NK-92 treated with Interleukin-12 subunit alpha and Interleukin-12 subunit beta, amount 100 ng/mL, for 24 hours (cell line): Measurements from ENCODE around the gene LRRC8D.
"Not testable (repeated sequence)": the region's sequence is repeated elsewhere in the genome, so short reads cannot be mapped to it uniquely, and the experiment has no call there.

Experiments used
- DNase-seq: peaks from one replicate; lab custom pipeline; 2025; lab: John Stamatoyannopoulos, UW

Gene LRRC8D

DNA sequence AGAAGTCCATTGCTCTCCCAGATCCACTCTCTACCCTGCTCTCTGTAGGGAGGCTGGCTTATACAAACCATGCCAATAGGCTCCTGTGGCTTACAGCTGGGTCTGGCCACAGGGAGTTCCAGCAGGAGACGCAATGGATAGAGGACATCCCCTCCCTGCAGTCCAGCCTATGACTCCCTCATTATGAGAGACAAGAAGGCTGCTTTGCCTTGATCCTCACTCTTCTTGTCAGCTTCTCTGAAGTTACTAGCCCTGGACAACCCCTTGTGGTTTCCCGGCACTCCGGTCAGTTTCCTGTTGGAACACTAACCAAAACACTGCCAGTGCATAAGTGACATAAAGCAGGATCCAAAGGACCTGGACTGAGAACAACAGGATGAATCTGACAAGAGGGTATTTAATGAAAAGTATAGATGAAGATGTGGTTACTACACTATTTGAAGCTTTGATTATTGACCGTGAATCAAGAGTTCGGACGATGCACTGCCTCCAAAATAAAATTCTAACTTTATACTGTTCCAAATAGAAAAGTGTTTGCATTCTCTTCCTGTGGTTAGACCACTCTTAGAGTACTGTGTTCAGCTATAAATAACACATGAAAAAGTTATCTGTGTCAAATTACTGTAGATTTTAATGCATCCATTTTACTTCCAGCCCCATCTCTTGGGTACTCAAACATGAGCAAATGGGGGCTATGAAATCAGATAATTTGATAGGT is 141.4 kb downstream of the LRRC8D start:
- DNase-seq, result no peak

DNA sequence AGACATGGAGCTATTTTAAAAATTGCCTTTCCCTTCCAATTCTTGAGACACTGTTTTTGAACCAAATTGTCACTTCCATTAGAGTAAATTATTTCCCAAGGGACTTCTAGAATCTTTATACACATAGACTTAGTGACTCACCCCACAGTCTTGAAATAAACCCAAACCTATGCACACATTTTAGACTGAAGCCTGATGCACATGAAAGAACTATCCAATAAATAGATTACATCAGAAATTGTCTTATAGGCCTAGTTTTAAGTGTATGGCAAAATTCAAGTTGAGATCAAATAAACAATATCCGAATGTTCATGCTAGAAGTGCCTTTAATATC is 141.9 kb downstream of the LRRC8D start:
- DNase-seq, result no peak

DNA sequence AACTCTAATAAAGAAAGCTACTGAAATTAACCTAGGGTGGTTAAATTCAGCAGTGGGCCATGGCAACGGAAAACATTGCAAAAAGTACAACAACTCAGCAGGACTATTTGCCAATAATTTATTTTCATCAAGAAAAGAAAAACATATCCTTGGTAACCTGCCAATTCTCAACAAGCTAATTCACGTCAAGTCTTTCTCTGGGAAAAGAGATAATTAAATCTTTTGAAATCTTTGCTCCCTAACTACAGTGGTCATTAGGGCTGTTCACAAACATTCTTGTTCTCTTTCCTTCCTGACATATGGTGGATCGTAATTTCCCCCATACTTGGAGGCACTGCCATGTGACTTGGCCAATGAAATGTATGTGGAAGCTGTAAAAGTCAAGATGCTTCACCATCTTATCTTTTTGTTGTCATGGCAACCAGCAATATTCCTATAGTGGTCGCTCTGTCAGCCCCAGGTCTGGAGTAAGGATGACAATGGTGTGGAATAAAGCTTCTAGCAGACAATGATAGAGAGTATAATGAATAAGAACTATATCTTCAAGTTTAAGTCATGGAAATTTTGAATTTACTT is 144.4 kb downstream of the LRRC8D start:
- DNase-seq, result no peak

DNA sequence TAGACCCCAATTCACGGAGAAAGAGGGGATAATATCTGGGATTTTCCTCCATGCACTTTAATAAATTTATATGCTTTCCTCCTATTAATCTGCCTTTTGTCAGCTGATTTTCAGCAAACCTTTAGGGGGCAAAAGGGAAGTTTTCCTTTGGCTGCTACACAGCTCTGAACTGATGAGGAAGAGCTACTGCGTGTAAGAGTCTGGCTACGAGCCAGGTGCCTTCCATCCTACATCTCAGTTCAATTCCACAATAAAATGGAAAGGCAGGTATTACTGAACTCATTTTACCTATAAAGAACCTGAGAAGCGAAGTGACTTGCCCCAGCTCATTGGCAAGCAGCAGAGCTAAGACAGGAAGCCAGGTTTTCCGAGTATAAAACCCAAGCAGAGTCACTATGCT is 145.8 kb downstream of the LRRC8D start:
- no peak for DNase-seq

DNA sequence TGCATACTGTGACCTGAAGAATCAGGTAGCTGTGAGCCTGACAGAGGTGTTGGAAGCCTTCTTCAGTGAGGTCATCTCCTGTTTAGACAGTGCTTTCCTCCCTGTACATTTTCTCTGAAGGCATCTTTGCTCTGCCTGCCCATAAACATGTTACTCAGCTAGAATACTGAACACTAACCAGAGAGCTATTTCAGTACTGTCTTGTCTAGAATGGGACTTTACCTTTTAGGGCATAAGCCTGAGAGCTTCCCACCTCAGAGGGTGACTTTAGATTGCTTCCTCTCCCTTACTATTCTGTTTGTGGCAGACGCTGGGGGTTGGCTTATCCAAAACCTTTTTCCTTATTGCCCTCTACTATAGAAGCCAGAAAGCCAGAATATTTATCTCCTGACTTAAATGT is 150.8 kb downstream of the LRRC8D start:
- DNase-seq, result no peak

DNA sequence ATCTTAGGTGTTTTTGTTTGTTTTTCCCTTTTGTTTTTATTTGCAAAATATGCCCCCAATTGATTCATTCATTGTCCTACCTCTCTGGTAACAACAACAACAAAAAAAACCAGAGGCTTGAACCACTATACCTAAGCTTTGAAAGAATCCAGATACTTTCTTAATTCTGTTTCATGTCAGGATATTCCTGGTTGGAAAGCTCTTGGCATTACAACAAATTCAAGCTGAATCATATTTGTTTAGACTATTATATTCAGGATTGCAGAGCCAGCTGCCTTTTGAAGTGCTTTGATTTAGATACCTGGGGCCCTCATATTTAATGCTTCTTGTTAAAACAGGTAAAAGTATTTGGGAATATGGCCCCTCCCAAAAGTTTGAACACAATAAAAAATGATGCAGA is 151.2 kb downstream of the LRRC8D start:
- no peak for DNase-seq

DNA sequence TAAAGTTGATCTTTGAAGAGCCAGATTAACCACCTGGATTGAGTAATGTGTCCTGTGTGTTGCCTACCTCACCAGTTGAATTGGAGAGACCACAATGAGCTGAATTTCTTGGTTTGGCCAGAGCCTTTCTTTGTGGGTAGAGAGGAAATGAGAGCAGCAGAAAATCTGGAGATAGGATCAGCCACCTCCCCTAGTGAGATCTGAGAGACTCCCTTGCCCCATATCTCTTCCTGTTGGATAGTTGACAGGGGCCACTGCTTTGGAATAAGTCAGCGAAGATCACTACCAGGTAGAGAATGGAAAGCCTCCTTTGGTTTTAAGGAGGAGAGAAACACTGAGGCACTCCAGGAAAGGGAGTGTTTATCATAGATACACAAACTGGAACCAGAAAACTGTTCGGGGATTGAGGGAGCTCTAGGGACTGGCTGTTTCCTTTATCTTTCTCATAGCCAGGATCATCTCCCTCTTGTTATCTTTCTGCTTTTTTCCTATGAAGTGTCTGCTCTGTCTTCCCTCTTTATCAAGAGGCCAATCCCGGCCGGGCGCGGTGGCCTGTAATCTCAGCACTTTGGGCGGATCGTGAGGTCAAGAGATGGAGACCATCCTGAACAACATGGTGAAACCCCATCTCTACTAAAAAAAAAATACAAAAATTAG is 152.8 kb downstream of the LRRC8D start:
- no peak for DNase-seq

DNA sequence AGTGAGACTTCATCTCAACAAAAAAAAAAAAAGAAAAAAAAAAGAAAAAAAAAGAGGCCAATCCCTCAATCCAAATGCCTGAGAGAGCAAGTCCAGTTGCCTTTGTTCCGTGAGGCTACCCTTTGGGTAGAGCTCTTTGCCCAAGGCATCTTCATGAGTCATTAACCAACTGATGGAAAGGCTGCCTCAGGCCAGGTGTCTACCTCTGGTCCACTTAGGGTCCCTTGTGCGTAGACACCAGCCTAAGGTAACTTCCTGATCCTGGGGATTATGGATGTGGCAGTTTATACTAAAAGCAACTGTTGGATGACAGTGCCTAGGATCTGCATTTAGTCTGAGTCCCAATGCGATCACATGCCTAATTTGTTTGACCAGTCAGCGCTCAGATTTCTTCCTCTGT is 153.4 kb downstream of the LRRC8D start:
- no peak for DNase-seq

DNA sequence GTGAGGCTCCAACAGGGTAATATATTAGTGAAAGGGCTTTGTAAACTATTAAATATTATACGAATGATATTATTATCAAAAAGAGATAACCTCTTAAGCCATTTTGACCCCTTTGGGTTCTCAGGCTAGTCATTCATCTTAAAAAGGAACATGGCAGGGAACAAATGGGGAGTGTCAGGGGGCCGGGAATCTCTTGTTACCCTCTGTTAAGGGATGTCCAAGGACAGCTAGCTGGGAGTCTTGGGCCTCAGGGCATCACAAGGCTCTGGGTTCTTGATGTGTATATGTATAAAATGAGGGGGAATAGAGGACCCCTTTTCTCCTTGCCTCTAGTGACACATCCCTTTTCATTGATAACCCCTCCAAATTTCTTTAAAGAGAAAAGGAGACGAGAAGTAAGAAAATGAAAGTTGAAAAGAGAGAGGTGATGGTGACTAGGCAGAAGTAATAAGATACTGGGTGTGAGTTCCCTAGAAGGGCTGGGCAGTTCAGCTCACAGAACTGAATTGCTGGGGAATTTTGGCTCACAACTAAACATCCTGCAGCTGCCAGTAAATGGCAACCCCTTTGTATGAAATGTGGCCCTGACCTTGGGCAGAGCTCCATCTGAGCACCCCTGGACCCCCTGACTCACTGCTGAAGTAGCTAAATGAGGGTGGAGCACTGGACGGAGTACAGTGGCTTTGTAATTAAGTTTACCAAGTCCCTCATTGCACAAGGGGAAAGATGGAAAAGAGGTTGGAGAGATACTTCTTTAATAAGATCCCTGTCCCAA is 154.1 kb downstream of the LRRC8D start:
- no peak for DNase-seq

DNA sequence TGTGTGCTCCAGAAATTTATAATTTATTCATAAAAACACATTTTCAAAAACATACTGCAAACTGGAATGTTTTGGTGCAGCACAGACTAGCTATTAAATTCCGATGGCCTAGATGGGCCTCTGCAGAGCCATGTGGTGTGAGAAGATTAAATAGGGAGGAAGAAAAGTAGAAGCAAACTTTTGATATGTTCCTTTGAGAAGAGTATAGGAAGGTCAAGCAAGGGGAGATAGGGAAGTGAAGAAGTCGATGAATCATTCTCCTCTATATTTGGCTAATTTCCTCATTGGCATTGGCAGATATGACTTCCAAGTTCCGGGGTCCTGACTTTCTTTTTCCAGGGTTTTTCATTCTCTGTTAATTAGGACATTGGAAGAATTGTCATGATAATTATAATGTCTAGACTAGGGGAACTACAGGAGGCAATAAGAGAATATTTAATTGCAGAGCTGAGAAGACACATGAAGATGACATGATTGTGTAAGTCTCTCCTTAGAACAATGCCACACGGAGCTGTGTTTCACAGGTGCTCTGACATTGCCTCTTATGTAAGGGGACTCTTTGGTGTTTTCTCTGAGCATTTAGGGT is 154.8 kb downstream of the LRRC8D start:
- DNase-seq, result no peak

DNA sequence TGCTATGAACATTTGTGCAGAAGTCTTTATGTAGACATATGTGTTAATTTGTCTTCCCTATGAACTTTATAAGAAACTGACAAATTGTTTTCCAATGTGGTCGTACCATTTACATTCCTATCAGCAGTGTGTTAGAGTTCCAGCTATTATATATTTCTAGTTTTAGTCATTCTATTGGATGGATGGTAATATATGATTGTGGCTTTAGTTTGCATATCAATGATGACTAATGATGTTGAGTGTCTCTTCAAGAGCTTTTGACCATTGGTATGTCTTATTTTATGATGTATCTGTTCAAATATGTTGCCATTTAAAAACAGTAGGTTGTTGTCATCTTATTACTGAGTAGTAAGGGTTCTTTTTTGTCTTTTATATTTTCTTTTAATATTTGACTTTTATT is 157.9 kb downstream of the LRRC8D start:
- no peak for DNase-seq

DNA sequence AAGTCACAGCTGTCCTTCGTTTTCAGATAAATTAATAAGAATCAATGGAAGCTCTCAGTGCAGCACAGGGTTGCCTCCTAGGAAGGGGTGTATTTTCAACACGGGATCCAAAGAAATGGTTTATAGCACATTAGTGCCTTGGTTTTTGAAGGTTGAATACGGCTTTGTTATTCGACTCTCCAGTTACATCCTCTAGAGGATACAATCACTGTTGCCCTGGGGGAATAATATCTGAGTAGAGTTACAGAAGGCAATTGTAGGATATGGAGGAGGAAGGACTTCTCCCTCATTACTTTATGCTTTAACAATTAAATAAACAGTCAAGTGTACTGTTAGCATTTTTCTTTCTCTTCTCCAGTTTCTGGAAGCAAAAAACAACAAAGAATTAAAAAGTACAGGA is 159.8 kb downstream of the LRRC8D start:
- no peak for DNase-seq

DNA sequence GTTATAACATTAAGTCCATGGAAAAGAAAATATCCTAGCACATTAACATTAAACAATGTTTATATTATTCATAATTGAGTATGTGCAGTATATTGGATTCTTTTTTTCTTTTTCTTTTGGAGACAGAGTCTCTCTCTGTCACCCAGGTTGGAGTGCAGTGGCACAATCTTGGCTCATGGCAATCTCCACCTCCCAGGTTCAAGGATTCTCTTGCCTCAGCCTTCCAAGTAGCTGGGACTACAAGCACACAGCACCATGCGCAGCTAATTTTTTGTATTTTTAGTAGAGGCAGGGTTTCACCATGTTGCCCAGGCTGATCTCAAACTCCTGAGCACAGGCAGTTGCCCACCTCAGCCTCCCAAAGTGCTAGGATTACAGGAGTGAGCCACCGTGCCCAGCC is 162.0 kb downstream of the LRRC8D start:
- DNase-seq, result not testable (repeated sequence)

DNA sequence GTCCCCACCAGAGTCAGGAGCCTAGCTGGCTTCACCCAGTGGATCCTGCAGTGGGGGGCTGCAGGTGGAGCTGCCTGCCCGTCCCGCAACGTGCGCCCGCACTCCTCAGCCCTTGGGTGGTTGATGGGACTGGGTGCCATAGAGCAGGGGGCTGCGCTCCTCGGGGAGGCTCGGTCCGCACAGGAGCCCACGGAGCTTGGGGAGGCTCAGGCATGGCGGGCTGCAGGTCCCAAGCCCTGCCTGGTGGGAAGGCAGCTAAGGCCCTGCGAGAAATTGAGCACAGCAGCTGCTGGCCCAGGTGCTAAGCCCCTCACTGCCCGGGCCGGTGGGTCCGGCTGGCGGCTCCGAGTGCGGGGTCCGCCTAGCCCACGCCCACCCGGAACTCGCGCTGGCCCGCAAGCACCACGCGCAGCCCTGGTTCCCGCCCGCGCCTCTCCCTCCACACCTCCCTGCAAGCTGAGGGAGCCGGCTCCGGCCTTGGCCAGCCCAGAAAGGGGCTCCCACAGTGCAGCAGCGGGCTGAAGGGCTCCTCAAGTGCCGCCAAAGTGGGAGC is 163.8 kb downstream of the LRRC8D start:
- DNase-seq, result not testable (repeated sequence)

DNA sequence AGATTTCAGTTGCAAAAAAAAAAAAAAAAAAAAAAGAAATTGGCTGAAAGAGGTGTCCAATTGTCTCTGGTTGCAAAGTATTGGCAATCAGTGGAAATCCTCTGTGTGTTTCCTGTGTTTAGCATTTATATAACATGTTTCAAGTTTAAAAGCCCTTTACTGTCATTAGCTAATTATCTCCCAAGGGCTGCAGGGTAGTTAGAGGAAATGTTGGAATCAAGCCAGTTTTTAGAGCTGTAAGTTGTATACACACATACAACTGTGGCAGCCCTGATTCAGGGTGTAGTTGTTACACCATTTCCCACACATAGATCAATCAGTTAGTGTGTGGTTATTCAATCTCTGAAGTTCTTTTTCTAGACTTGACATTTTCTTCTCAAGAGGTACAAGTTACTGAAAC is 165.2 kb downstream of the LRRC8D start:
- no peak for DNase-seq
